Brain microvascular endothelial cell (primary cell): ENCODE data around the gene ACACB.

ENCODE experiments used
- DNase-seq: peaks from one replicate; pipeline ENCODE4 v3.0.0-alpha.2; 2020
- H3K27ac ChIP-seq: fragments of 250-450 bp; sonication (Bioruptor Pico); 2 replicates; pipeline ENCODE4 v1.5.1; 2020; ENCODE audit warnings: mild to moderate bottlenecking, moderate library complexity
- H3K27me3 ChIP-seq: fragments of 250-450 bp; sonication (Bioruptor Pico); replicated peaks from 2 replicates; pipeline ENCODE4 v1.5.1; 2020; ENCODE audit warnings: mild to moderate bottlenecking
- H3K36me3 ChIP-seq: fragments of 250-450 bp; sonication (Bioruptor Pico); replicated peaks from 2 replicates; pipeline ENCODE4 v1.5.1; 2020; ENCODE audit warnings: mild to moderate bottlenecking
- H3K4me3 ChIP-seq: 2 replicates; pipeline ENCODE4 v1.5.1; 2011; ENCODE audit warnings: low read depth, mild to moderate bottlenecking, control low read depth, low read length, moderate library complexity
- CTCF ChIP-seq: IDR thresholded peaks from 2 replicates; pipeline ENCODE4 v1.5.1; 2011; ENCODE audit warnings: low read depth, mild to moderate bottlenecking, moderate library complexity, low read length, control low read depth, inconsistent platforms; ENCODE audit errors: missing control alignments
- in situ Hi-C: cut with HindIII; loops from 2 replicates; pipeline ENCODE4 v1.10.0; 2017; ENCODE audit warnings: low sequenced_read_pairs, low pct_ligation_motif_present

The ACACB gene

GRCh38 chr12:109126784-109127183 is 10.4 kb downstream of the ACACB start:
- Histone ChIP-seq H3K36me3 (no peaks in the 10 kb centered on the region), H3K27me3 (no peaks in the 10 kb centered on the region), H3K27ac (no peak overlapping the region), H3K4me3 (no peak overlapping the region)
- no peak for TF ChIP-seq CTCF
- in situ Hi-C loops: no loop called here
- no peak for DNase-seq

DNA sequence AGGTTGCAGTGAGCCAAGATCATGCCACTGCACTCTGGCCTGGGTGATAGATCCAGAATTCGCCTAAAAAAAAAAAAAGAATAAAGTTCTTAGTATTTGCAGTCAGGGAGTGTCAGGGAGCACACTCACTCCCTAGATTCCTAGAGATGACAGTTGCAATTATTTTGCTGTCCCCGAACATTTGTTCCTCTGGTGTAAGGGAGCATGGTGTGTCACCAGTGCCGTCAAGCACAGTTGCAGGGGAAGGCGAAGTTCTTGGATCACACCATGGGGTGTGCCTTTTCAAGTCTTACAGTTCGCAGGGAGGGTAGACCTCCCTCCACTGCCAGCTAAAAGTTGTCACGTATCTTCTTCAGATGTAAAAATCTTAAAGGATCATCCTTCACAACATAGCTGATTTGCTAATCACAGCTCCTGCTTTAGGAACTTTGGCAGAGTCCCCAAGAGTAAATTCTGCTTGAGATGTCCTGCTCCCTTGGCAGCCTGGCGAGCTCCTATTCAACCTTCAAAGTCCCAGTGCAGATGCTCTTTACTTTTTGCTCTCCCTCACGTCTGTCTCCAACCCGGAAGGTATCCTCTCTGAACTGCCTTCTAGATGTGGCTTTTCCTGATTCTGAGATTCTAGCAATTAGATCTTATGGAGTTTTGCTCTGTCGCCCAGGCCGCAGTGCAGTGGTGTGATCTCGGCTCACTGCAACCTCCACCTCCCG is 11.3 kb downstream of the ACACB start:
- H3K27me3 ChIP-seq: no peaks in the 10 kb centered on the region
- no peak for DNase-seq
- H3K4me3 ChIP-seq: no peak overlapping the region
- no peak overlapping the region for H3K27ac ChIP-seq
- no peaks in the 10 kb centered on the region for H3K36me3 ChIP-seq
- in situ Hi-C loops: no loop called here
- no peak for TF ChIP-seq CTCF

DNA sequence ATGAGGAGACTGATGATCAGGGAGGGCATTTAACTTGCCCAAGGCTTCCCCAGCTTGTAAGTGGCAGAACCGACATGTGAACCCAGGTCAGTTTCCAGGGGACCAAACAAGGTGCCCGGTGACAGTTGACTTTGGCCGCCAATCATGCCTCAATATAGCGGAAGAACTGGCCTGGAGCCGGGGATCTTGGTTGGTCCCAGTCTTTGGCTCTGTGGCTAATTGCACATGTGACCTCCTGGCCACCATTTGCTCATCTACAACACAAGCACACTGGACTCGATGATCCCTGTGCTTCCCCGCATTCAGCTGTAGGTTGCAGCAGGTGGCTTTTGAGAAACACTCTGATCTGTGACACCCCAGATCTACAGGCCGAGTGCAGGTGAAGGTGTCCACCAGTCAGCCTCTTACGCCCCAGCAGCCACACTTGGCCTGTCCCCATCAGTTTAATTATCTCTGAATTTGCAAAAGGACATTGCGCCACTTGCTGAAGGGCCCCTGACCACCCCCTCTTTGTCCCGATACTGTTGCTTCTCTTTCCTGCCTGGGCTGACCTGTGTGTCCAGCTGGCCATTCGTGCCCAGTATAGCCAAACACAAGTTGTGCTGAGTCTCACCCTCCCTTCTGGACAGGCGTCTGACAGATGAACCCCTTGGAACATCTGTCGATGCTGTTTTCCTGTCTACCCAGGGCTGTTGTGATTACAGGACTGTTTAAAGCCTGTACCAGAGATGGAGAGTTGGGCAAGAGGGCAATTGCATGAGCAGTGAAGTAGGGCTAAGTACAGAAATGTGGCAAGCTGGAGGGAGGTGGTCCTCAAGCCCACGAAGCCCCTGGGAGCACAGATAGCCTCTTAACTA is 14.1 kb downstream of the ACACB start:
- DNase-seq: no peak
- H3K27me3 ChIP-seq: no peaks in the 10 kb centered on the region
- H3K36me3 ChIP-seq: no peaks in the 10 kb centered on the region
- TF ChIP-seq CTCF: no peak
- H3K4me3 ChIP-seq: no peak overlapping the region
- H3K27ac ChIP-seq: no peak overlapping the region
- in situ Hi-C loops: no loop called here

DNA sequence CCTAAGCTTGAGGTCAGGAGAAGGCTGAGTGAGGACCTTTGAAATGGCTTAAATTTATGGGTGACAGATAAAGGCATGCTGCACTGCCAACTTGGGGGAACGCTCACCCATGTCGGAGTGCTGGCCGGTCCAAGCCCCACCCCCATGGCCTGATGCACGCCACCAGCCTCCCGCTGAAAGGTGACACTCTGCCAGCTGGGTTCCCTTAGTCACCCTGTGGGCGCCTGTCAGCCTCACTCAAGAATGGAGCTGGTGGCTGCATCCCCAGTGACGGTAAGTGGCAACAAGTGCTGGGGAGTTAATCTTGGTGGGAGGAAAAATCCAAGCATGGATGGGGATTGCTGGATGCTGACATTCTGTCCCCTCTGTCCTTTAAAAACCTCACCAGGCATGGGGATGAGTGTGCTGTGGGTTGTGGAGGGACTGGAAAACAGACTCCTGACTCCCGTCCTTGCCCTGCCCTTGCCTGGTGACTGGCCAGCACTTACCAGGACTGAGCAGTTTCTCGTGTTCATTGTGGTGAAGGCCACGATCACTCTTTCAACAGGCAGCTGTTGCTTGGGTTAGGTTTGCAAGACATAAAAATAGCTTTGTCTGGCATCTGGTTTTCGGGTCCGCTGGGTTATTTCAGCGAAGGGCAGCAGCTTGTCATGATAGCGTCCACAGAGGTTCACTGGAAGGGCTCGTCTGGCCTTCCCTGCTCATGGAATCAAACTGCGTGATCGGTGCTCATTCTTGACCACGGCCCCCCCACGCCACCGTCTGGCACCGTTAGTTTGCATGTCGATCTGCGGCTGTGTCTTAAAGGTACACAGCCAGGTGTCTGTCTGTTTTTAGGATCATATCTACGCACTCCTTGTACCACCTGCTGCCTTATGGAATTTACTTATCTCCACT is 15.0 kb downstream of the ACACB start:
- no peak for DNase-seq
- in situ Hi-C loops: no loop called here
- Histone ChIP-seq H3K36me3 (no peaks in the 10 kb centered on the region), H3K4me3 (no peak overlapping the region), H3K27ac (no peak overlapping the region), H3K27me3 (no peaks in the 10 kb centered on the region)
- TF ChIP-seq CTCF: no peak

GRCh38 chr12:109134186-109134917 is 18.0 kb downstream of the ACACB start:
- no peak for DNase-seq
- Histone ChIP-seq H3K4me3 (no peak overlapping the region), H3K27me3 (no peaks in the 10 kb centered on the region), H3K27ac (no peak overlapping the region), H3K36me3 (no peaks in the 10 kb centered on the region)
- in situ Hi-C loops: no loop called here
- peak; percentile 75 for TF ChIP-seq CTCF
